ENCODE results near the gene PCSK6.

PCSK6 gene

GRCh38 chr15:101316529-101316928, 173.0 kb downstream of the PCSK6 start:
- TF ChIP-seq POLR2A (IDR thresholded peaks at IDR 0.05; ENCODE audit: low read length) = no peak
- TF ChIP-seq GATA1 (IDR thresholded peaks at IDR 0.05; ENCODE audit: low read depth, low read length) = no peak
- no peak for DNase-seq

DNA sequence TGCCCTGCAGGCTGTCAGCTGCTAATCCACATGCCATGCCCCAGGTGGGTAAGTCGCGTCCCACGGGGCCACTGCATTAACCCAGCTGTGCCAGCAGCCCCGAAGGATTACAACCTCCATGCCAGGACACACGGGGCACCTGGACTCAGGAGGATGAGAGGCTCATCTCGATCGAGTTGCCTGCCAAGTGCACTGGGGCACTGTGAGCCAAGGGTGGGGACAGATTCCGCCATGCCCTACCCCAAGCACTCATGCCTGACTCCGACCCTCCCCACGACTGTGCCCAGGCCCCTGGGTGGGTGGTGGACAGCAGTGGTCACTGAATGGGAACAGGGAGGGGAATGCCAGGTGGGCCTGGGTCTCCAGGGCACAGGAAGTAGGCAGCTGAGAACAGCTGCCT, 173.8 kb downstream of the PCSK6 start:
- TF ChIP-seq GATA1 (IDR thresholded peaks at IDR 0.05; ENCODE audit: low read depth, low read length) (no peak), POLR2A (IDR thresholded peaks at IDR 0.05; ENCODE audit: low read length) (no peak)
- no peak for DNase-seq

DNA sequence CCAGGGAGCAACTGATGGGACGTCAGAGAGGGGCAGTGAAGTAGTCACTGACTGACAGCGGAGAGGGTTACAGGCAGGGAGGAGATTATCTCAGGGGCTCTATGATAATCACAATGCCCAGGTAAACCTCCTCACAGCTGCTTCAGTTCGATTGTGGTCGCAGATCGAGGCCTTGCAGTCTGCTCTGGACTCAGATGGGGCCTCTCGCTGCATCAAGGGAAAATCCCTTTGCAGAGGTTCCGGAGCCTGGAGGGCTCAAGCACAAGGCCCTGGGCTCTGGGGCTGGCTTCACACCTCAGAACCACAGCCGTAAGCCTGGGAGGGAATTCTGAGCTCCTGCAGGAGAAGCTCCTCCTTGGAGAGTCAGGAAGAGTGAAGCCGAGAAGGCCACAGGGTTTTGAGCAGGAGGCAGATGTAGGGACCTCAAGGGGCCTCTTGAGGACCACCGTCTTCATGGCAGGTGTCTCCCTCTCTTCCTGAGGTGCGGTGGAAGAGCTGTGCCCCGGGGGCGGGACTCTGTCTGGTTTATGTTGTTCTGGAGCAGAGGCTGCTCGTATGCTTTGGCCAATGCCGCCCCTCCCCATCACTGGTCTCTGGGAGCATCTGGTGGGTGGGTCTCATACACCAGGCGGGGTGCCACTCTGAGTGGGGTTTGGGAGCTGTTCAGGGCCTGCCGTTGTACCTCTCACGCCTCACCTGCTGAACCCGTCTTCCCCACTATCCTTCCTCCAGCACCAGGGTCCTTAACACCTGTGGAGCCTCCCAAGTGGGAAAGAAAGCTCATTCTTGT, 175.0 kb downstream of the PCSK6 start:
- no peak for TF ChIP-seq POLR2A (IDR thresholded peaks at IDR 0.05; ENCODE audit: low read length)
- no peak for TF ChIP-seq GATA1 (IDR thresholded peaks at IDR 0.05; ENCODE audit: low read depth, low read length)
- no peak for DNase-seq

GRCh38 chr15:101313041-101313761, 176.3 kb downstream of the PCSK6 start:
- TF ChIP-seq POLR2A (IDR thresholded peaks at IDR 0.05; ENCODE audit: low read length) (no peak), GATA1 (IDR thresholded peaks at IDR 0.05; ENCODE audit: low read depth, low read length) (no peak)
- DNase-seq = no peak

- DNase-seq = no peak
- TF ChIP-seq GATA1 (IDR thresholded peaks at IDR 0.05; ENCODE audit: low read depth, low read length) (no peak), POLR2A (IDR thresholded peaks at IDR 0.05; ENCODE audit: low read length) (no peak)
Observed at GRCh38 chr15:101310508-101310907, 179.0 kb downstream of the PCSK6 start.

DNA sequence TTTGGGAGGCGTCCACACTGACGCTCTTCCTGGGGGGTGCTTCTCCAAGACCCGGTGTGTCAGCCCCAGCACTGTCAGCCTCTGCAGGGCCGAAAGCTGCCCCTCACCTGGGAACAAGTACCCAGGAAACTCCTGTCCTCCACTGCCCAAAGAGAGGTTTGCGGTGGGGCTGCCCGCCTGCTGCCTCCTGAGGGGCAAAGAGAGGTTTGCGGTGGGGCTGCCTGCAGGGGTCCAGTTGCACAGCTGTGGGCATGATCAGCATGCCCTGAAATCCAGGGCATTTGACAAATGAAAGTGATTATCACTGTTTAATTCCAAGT, 179.4 kb downstream of the PCSK6 start:
- no peak for TF ChIP-seq POLR2A (IDR thresholded peaks at IDR 0.05; ENCODE audit: low read length)
- TF ChIP-seq GATA1 (IDR thresholded peaks at IDR 0.05; ENCODE audit: low read depth, low read length) = no peak

GRCh38 chr15:101309436-101310160, 179.9 kb downstream of the PCSK6 start:
- DNase-seq = no peak
- TF ChIP-seq POLR2A (IDR thresholded peaks at IDR 0.05; ENCODE audit: low read length) = no peak
- TF ChIP-seq GATA1 (IDR thresholded peaks at IDR 0.05; ENCODE audit: low read depth, low read length) = no peak

More for the DNA sequence above, 179.4 kb downstream of the PCSK6 start:
- DNase-seq = no peak

DNA sequence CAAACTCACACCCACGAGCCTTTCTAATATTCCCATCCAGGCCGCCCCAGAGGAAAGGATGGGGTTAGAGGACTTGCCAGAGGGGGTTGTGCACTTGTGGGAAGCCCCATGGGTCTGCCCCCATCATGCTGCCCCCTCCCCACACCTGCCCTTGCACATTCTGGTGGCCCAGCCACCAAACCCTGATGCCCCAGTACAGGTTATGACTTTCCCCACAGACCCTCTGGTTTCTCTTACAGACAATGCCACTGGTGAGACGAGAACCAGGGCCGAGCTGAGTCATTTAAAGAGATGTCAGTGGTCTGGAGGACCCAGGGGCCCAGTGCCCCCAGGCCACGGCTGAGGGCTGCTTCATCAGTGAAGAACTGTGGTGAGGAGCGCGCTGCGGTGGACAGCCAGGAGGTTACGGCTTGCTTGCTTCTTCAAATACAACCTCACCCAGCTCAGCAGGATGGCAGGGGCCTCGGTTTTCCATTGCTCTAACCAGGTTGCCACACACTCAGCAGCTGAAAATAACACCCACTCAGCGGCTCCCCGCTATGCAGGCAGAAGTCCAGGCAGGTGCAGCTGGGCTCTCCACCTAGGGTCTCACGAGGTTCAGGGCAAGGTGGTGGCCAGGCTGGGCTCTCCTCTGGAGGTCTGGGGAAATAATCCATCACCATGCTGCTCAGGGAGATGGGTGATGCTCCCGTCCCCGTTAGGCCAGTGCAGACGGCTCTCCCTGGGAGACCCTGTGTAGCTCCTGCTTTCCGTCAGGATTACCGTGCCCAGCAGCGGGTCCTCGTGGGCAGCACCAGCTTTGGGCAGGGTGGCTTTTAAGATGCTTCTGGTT, 180.7 kb downstream of the PCSK6 start:
- TF ChIP-seq GATA1 (IDR thresholded peaks at IDR 0.05; ENCODE audit: low read depth, low read length) (no peak), POLR2A (IDR thresholded peaks at IDR 0.05; ENCODE audit: low read length) (no peak)
- no peak for DNase-seq

DNA sequence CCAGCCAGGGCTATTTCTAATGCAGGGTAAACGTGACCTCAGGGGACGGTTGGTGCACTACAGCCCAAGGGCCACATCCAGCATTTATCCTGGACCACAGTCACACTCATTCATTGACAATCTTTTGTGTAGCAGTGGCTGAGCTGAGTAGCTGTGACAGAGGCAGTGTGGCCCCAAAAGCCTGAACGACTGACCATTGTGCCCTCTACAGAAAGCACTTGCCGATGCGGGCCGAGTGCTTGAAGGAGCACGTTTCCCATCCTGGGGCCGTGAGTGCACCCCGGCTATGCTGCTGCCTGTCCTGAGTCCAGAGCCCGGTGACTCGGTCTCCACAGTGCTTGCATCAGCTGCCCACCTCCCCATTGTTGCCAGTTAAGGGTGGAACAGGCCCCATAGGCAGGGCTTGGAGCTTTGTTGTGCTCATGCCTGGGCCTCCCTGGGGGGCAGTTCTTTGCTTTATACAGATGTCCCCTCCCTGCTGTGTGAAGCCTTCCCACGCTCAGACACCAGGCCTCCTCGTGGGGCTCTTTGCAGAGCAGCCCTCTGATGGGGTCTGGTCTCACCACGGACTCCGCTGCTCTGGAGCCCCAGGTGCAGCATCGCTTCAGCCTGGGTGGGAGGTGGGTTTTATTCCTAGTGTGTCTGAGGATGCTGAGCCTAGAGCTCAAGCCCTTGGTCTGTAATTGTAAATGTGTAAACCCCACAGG, 181.5 kb downstream of the PCSK6 start:
- TF ChIP-seq POLR2A (IDR thresholded peaks at IDR 0.05; ENCODE audit: low read length) (no peak), GATA1 (IDR thresholded peaks at IDR 0.05; ENCODE audit: low read depth, low read length) (no peak)
- DNase-seq = no peak

- TF ChIP-seq POLR2A (IDR thresholded peaks at IDR 0.05; ENCODE audit: low read length) (no peak), GATA1 (IDR thresholded peaks at IDR 0.05; ENCODE audit: low read depth, low read length) (no peak)
- DNase-seq = no peak
Observed at GRCh38 chr15:101307048-101307896, 182.2 kb downstream of the PCSK6 start.

DNA sequence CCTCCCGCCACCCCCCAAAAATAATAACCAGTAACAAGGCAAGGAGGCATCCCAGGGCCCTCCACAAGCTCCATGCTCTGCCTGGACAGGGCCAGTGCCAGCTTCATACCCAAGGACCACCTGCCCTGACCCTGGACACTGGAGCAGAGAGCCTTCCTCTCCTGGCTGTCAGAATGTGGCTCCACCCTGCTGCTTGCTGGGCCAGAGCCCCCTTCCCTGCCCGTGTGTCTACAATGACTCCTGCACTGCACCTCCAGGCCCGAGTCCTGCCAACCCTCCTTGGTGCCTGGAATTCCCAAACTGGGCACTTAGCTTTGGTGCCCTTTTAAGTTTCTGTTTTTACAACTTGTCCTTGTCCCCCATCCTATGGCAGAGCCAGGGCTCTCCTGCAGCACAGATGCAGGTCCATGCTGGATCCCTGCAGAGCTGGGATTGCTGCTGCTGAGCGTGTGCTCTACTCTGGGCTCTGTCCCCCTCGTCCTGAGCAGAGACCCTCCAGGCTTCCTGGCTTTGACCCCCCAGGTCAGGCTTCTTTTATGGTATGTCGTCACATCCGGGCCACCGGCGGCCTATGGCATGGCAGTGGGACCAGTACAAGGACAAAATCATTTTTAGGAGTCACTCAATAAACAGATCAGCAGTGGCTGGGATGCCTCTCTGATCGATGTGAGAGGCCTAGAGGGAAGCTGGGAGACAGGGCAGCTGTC, 183.0 kb downstream of the PCSK6 start:
- no peak for DNase-seq
- TF ChIP-seq GATA1 (IDR thresholded peaks at IDR 0.05; ENCODE audit: low read depth, low read length) (no peak), POLR2A (IDR thresholded peaks at IDR 0.05; ENCODE audit: low read length) (no peak)

DNA sequence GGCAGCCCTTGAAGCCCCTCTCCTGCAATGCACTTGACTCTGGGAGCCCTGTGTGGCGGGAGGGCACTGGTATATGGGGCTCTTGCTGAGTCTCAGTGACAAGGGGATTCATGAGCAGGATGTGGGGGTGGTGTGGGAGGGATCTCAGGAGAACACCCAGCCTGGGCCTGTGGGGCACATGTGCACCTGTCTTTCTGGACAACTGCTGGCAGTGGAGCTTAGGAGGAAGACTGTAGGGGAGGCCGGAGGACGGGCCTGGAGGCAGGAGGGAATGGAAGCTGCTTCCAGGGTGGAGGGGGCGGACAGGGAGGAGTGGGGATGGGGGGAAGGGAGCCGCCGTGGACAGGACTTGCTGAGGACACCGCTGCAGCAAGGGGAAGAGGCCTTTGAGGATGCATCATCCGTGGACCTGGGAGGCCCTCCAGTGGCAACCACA, 183.7 kb downstream of the PCSK6 start:
- TF ChIP-seq GATA1 (IDR thresholded peaks at IDR 0.05; ENCODE audit: low read depth, low read length) (no peak), POLR2A (IDR thresholded peaks at IDR 0.05; ENCODE audit: low read length) (no peak)
- no peak for DNase-seq

Measured in erythroblast (primary cell).